IMR-90 (cell line): ENCODE measurements around the gene RAPGEF5. TPM values are rescaled to one million over a fixed set of nuclear protein-coding genes. Genes with fewer than 3 reads are reported as not detected.

Experiments used
- ATAC-seq: fragments of 200-7000 bp; cut with Tn5 transposase; 2 replicates; pipeline ENCODE4 v1.9.1; 2020; ENCODE audit warnings: low read depth, mild to moderate bottlenecking, moderate library complexity
- Bru-seq: library from RNA; stranded (reverse); fragments of 400-500 nt; gene quantifications from one replicate; lab custom pipeline; 2021; lab: Mats Ljungman, UMichigan
- BruChase-seq, 2 experiments: library from RNA; stranded (reverse); fragments of 400-500 nt; gene quantifications; one replicate each; lab custom pipeline; 2021; lab: Mats Ljungman, UMichigan
- BruUV-seq: library from RNA; stranded (reverse); fragments of 400-500 nt; replicated peaks from 2 replicates; lab custom pipeline; 2021; lab: Mats Ljungman, UMichigan
- CTCF ChIA-PET: fragments of 300-600 bp; formaldehyde crosslinking; extraction: SDS; loops from one replicate; lab custom pipeline; 2021; ENCODE audit warnings: antibody characterized with exemption; lab: Yijun Ruan, JAX
- POLR2A ChIA-PET: fragments of 300-600 bp; sonication (Branson Sonifier 250); formaldehyde crosslinking; loops from one replicate; lab custom pipeline; 2022; ENCODE audit warnings: antibody characterized with exemption; ENCODE audit not compliant: unreplicated experiment; lab: Charles Lee
- DNase-seq: peaks from one replicate; pipeline ENCODE4 v3.0.0; 2013
- H2AFZ ChIP-seq: replicated peaks from 2 replicates; pipeline ENCODE3; 2013; ENCODE audit warnings: low read length, mild to moderate bottlenecking; ENCODE audit not compliant: poor library complexity
- H2AK5ac ChIP-seq: 2 replicates; pipeline ENCODE4 v1.6.1; 2013; ENCODE audit warnings: low read depth, low read length, inconsistent platforms
- H2AK9ac ChIP-seq: replicated peaks from 2 replicates; pipeline ENCODE3; 2013; ENCODE audit warnings: mild to moderate bottlenecking, low read depth, low read length, moderate library complexity; ENCODE audit not compliant: poor library complexity
- H2BK120ac ChIP-seq: 2 replicates; pipeline ENCODE4 v1.6.1; 2013; ENCODE audit warnings: low read depth, low read length, inconsistent platforms
- H2BK15ac ChIP-seq: 3 replicates; pipeline ENCODE4 v1.6.1; 2013; ENCODE audit warnings: low read depth, low read length, inconsistent platforms
- H2BK20ac ChIP-seq: 2 replicates; pipeline ENCODE4 v1.6.1; 2013; ENCODE audit warnings: low read depth, mild to moderate bottlenecking, inconsistent platforms, low read length, moderate library complexity
- H2BK5ac ChIP-seq: 2 replicates; pipeline ENCODE4 v1.6.1; 2013; ENCODE audit warnings: mild to moderate bottlenecking, low read depth, low read length, inconsistent platforms; ENCODE audit not compliant: poor library complexity, severe bottlenecking
- H3K14ac ChIP-seq: replicated peaks from 2 replicates; pipeline ENCODE4 v1.6.1; 2013; ENCODE audit warnings: low read depth, low read length, inconsistent platforms
- H3K18ac ChIP-seq: 2 replicates; pipeline ENCODE4 v1.6.1; 2013; ENCODE audit warnings: low read depth, low read length, control low read depth
- H3K23ac ChIP-seq: 2 replicates; pipeline ENCODE4 v1.6.1; 2013; ENCODE audit warnings: low read depth, low read length, inconsistent platforms
- H3K27ac ChIP-seq: 2 replicates; pipeline ENCODE4 v1.5.1; 2013; ENCODE audit warnings: mild to moderate bottlenecking, control low read depth, low read length; ENCODE audit not compliant: insufficient read depth
- H3K27me3 ChIP-seq: 2 replicates; pipeline ENCODE4 v1.6.1; 2013; ENCODE audit warnings: low read length; ENCODE audit not compliant: control insufficient read depth, insufficient read depth
- H3K36me3 ChIP-seq: 2 replicates; pipeline ENCODE4 v1.6.1; 2013; ENCODE audit warnings: low read length, mixed read lengths; ENCODE audit not compliant: control insufficient read depth, insufficient read depth
- H3K4ac ChIP-seq: 2 replicates; pipeline ENCODE4 v1.6.1; 2013; ENCODE audit warnings: low read depth, low read length, inconsistent platforms
- H3K4me1 ChIP-seq: 2 replicates; pipeline ENCODE4 v1.6.1; 2013; ENCODE audit warnings: low read length, mixed read lengths; ENCODE audit not compliant: control insufficient read depth, insufficient read depth
- H3K4me2 ChIP-seq: 2 replicates; pipeline ENCODE4 v1.6.1; 2013; ENCODE audit warnings: low read depth, mild to moderate bottlenecking, control low read depth, low read length, moderate library complexity
- H3K4me3 ChIP-seq: 2 replicates; pipeline ENCODE4 v1.5.1; 2013; ENCODE audit warnings: low read depth, mild to moderate bottlenecking, control low read depth, low read length, moderate library complexity; ENCODE audit not compliant: insufficient read depth
- H3K56ac ChIP-seq: 2 replicates; pipeline ENCODE4 v1.6.1; 2013; ENCODE audit warnings: low read length, inconsistent platforms; ENCODE audit not compliant: insufficient read depth; ENCODE audit errors: extremely low read depth
- H3K79me1 ChIP-seq, 2 experiments: 2 replicates each; pipeline ENCODE4 v1.6.1; 2013; ENCODE audit warnings: low read length in 2 of 2, inconsistent platforms in 1 of 2, low read depth in 1 of 2
- H3K9ac ChIP-seq: 2 replicates; pipeline ENCODE4 v1.6.1; 2013; ENCODE audit warnings: low read depth, low read length, control low read depth
- H3K9me1 ChIP-seq: 2 replicates; pipeline ENCODE4 v1.6.1; 2013; ENCODE audit warnings: low read length, inconsistent platforms; ENCODE audit not compliant: insufficient read depth
- H3K9me3 ChIP-seq: 2 replicates; pipeline ENCODE4 v1.6.1; 2013; ENCODE audit warnings: low read length; ENCODE audit not compliant: control insufficient read depth, insufficient read depth
- H4K20me1 ChIP-seq: 2 replicates; pipeline ENCODE4 v1.6.1; 2013; ENCODE audit warnings: low read length, inconsistent platforms; ENCODE audit not compliant: insufficient read depth
- H4K5ac ChIP-seq: 2 replicates; pipeline ENCODE4 v1.6.1; 2013; ENCODE audit warnings: mild to moderate bottlenecking, low read depth, low read length, control low read depth
- H4K8ac ChIP-seq, 2 experiments: 2 replicates each; pipeline ENCODE4 v1.6.1; 2013; ENCODE audit warnings: low read depth in 2 of 2, low read length in 2 of 2, control low read depth in 1 of 2, inconsistent platforms in 1 of 2
- H4K91ac ChIP-seq: 2 replicates; pipeline ENCODE4 v1.6.1; 2013; ENCODE audit warnings: low read depth, low read length, inconsistent platforms; ENCODE audit not compliant: insufficient read depth
- MAFK ChIP-seq: IDR thresholded peaks from 2 replicates; pipeline ENCODE4 v1.6.1; 2012; ENCODE audit warnings: low read depth, low read length, improper control_type of control experiment
- WGBS, 2 experiments: methylation state at CpG; one replicate each; pipeline versions ENCODE4 v1.1.5 to v1.1.7; 2013; ENCODE audit warnings: missing lambda C conversion rate in 2 of 2; ENCODE audit not compliant: insufficient read length in 1 of 2; ENCODE audit errors: extremely low coverage in 2 of 2; 5-methylcytosine and 5-hydroxymethylcytosine counted together
- dilution Hi-C: fragments of 300-500 bp; cut with HindIII; formaldehyde crosslinking; loops from one replicate; pipeline ENCODE4 v1.14.3; 2018; ENCODE audit warnings: low sequenced_read_pairs; ENCODE audit not compliant: unreplicated experiment
- in situ Hi-C: fragments of 300-500 bp; cut with MboI; formaldehyde crosslinking; loops from 3 replicates; pipeline ENCODE4 v1.14.3; 2019; ENCODE audit warnings: low sequenced_read_pairs, inconsistent platforms, mixed read lengths
- intact Hi-C: fragments of 100-400 bp; cut with micrococcal nuclease; formaldehyde crosslinking; loops from 2 replicates; pipeline ENCODE4 v1.10.0; 2022
- long read RNA-seq: library from polyadenylated mRNA; unstranded; transcript quantifications from one replicate; pipeline ENCODE4 v2.0.0, GENCODE V29; 2021; ENCODE audit not compliant: unreplicated experiment
- polyA plus RNA-seq, 3 experiments: library from polyadenylated mRNA; depleted of rRNA; stranded (reverse); fragments of >200 nt; gene quantifications; 2 replicates each; pipeline ENCODE4 v1.2.3, GENCODE V29; 2012; ENCODE audit warnings: low replicate concordance in 1 of 3
- total RNA-seq: library from RNA; depleted of rRNA; stranded (reverse); fragments of >200 nt; gene quantifications from 2 replicates; pipeline ENCODE4 v1.2.3, GENCODE V29; 2012; rRNA removed

The RAPGEF5 gene, protein sequence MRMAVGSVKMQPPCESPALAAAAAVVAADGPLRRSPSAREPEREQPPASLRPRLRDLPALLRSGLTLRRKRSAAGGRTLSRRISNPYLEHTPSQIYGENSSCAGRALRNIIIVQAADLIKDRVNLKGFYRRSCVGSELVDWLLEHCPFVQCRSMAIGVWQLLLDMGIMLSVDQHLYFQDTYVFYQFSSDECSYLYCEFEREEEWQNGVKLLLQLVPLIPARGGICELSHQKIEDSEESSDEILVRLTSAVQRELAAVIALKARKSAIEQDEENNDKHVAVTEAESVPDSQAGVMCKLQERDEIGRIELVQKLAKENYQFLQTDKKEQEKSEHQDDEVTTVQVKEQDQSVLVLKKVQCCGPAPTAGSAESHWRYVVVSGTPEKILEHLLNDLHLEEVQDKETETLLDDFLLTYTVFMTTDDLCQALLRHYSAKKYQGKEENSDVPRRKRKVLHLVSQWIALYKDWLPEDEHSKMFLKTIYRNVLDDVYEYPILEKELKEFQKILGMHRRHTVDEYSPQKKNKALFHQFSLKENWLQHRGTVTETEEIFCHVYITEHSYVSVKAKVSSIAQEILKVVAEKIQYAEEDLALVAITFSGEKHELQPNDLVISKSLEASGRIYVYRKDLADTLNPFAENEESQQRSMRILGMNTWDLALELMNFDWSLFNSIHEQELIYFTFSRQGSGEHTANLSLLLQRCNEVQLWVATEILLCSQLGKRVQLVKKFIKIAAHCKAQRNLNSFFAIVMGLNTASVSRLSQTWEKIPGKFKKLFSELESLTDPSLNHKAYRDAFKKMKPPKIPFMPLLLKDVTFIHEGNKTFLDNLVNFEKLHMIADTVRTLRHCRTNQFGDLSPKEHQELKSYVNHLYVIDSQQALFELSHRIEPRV
- total RNA-seq, result 0.18 and 0.28 TPM in 2 replicates
- polyA plus RNA-seq (2012; rRNA removed), result 0.05 and 0.09 TPM in 2 replicates
- polyA plus RNA-seq (2012; cell fraction: cytosol; rRNA removed), result 0.01 and 0.02 TPM in 2 replicates
- polyA plus RNA-seq (2012; cell fraction: nucleus; rRNA removed; ENCODE audit: low replicate concordance), result 0.01 and 0.05 TPM in 2 replicates
- Bru-seq, nascent RNA, result percentile 28 among the genes with signal in this experiment
- percentile 23 among the genes with signal in this experiment for BruChase-seq, experiment 1, labeled RNA remaining after a 6-hour chase
- percentile 27 among the genes with signal in this experiment for BruChase-seq, experiment 2, labeled RNA remaining after a 2-hour chase
- long read RNA-seq, result 0 reads

DNA sequence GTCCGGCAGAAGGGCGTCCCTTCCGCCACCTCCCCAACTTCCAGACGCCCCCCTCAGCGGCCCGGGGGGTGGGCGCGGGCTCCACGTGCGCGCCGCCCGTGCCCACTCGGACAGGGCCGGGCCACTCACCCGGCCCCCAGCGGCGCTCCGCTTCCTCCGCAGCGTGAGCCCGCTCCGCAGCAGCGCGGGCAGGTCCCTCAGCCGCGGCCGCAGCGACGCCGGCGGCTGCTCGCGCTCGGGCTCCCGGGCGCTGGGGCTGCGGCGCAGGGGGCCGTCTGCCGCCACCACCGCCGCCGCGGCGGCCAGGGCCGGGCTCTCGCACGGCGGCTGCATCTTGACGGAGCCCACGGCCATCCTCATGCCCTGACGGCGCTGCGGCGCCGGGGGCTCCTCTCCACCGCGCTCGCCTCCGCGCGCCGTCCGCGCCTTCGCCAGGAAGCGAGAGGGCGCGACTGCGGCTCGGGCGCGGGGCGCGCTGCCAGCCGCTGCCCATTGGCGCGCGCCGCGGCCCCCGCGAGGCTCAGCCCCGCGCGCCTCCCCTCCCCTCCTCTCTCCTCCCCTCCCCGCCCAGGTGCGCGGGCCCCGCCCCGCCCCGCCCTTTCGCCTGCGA, at the start of gene RAPGEF5:
RAPGEF5 (minus strand) TSS at position 454 of the 610 bp plus-strand sequence; CDS start at position 360, 94 bp downstream.
- ATAC-seq (peak; percentile 70), DNase-seq (no peak)
- H3K9me1 ChIP-seq, result no peaks in the 10 kb centered on the region
- no peak within 1 kb of the TSS for H4K91ac ChIP-seq
- no peak within 1 kb of the TSS for H2BK15ac ChIP-seq
- H3K27ac ChIP-seq, result no peak within 1 kb of the TSS
- peak within 1 kb of the TSS; percentile 70 for H2AFZ ChIP-seq
- no TSS peak for BruUV-seq
- H3K36me3 ChIP-seq, result no peaks in the 10 kb centered on the region
- peaks cover 2% of the 10 kb centered on the region; the same call in 1 of the 2 replicates for H3K9me3 ChIP-seq
- no peaks in the 10 kb centered on the region for H3K4me1 ChIP-seq
- H2AK9ac ChIP-seq, result peak within 1 kb of the TSS; percentile 3
- WGBS, 2 experiments, result 3% methylated on average over 26 of the region's 95 CpGs; no CpG with 5 or more reads in 1 of the 2 experiments
- dilution Hi-C loops (no loop called here), intact Hi-C loops (no loop called here), in situ Hi-C loops (no loop called here)
- H3K4me3 ChIP-seq, result no peak within 1 kb of the TSS
- H3K14ac ChIP-seq, result no peak within 1 kb of the TSS
- H4K8ac ChIP-seq, result no peak within 1 kb of the TSS
- no peaks in the 10 kb centered on the region for H3K79me1 ChIP-seq
- no peak within 1 kb of the TSS for H2BK20ac ChIP-seq
- no peak within 1 kb of the TSS for H3K56ac ChIP-seq
- no peak within 1 kb of the TSS for H2AK5ac ChIP-seq
- H3K9ac ChIP-seq, result no peak within 1 kb of the TSS
- H4K20me1 ChIP-seq, result no peaks in the 10 kb centered on the region
- no peak within 1 kb of the TSS for H4K5ac ChIP-seq
- TF ChIP-seq MAFK, result no peak
- H2BK5ac ChIP-seq, result no peak within 1 kb of the TSS
- CTCF ChIA-PET, result no interaction called here
- no peak within 1 kb of the TSS for H3K18ac ChIP-seq
- no peak within 1 kb of the TSS for H3K4ac ChIP-seq
- no peak within 1 kb of the TSS for H3K4me2 ChIP-seq
- no peak within 1 kb of the TSS for H3K23ac ChIP-seq
- POLR2A ChIA-PET, result no interaction called here
- peaks cover 16% of the 10 kb centered on the region for H3K27me3 ChIP-seq
- H2BK120ac ChIP-seq, result no peak within 1 kb of the TSS
